NCI-H1436 treated with DMSO at 0.1 percent for 48 hours (cell line): ENCODE measurements around the gene MEPCE.

Experiments used
- DNase-seq: peaks from one replicate; lab custom pipeline; 2025; lab: John Stamatoyannopoulos, UW

The MEPCE gene

GRCh38 chr7:100406767-100407166 is 22.9 kb upstream of the MEPCE start:
- no peak for DNase-seq

GRCh38 chr7:100407285-100408180 is 22.1 kb upstream of the MEPCE start:
- no peak for DNase-seq

GRCh38 chr7:100411101-100411500 is 18.5 kb upstream of the MEPCE start:
- DNase-seq = no peak

DNA sequence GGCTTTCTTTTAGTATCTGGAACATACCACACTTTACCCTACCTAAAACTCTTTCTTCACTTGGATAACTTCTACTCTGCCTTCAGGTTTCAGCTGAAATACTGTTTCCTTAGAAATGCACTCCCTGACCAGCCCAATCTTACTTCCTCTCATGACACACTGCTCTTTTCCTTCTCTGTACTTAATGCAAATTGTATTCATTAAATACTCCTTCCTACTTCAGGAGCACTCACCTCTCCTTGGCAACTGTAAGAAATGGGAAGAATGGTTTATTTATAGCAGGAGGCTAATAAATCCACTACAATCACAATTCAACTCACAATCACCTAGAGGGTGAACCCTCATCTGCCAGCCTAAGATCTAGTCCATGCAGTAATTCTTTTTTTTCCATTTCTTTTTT is 16.3 kb upstream of the MEPCE start:
- no peak for DNase-seq

DNA sequence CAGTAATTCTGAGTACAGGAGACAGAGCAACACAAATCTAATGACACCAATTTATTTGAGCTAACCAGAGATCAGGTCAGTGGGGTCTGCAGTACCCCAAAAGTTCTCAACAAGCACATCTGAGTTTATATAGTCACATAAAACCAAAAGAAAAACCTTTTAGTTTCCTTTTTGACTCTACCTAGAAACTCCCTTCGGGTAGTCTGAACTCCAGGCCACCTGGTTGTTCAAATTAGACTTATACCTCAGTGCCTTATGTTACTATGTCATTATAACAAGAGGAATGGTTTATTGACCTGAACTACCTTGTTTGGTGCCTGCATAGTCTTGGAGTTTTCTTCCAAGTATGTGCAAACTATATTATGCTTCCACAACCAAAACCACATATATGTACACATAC is 15.7 kb upstream of the MEPCE start:
- DNase-seq = no peak

DNA sequence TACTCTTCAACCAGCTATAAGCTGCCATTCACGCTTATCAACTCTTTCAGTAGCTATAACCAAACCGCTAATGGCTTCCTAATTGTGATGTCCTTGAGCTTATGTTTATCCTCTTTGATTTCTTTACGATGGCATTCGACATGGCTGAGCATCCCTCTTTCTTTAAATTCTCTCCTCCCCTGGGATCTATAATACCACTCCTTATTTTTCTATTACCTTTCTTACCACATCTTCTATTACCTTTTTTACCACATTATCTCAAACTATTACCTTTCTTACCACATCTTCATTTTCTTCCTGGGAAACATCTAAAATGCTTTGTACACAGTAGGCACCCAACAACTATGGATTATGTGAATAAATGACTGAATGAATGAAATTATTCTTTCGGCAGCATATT is 14.2 kb upstream of the MEPCE start:
- DNase-seq = no peak

GRCh38 chr7:100418930-100419659 is 10.5 kb upstream of the MEPCE start:
- DNase-seq = no peak

- DNase-seq = no peak
These were observed 9.9 kb upstream of the MEPCE start for GRCh38 chr7:100419660-100420226.

DNA sequence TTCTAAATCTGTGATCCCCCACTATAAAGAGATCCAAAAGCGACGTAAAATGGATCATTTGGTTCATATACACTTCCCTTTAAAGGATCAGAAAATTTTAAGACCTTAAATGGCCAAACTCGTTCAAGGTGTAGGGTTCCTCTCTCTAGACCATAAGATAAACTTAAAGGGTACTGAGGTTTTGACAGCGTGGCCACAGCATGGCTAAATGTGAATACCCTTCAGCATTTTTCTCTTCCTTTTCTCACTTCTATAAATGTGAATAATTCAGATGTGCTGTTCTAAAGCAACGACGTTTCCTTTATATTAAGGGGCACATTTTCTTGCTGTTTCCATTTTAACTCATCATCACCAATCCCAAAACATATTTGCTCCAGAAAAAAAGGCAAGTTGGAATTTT is 6.3 kb upstream of the MEPCE start:
- no peak for DNase-seq

GRCh38 chr7:100425347-100425746 is 4.3 kb upstream of the MEPCE start:
- DNase-seq = no peak

GRCh38 chr7:100426516-100426915 is 3.1 kb upstream of the MEPCE start:
- DNase-seq = no peak

- DNase-seq = no peak
These were observed 1.9 kb upstream of the MEPCE start for GRCh38 chr7:100427762-100428198.

DNA sequence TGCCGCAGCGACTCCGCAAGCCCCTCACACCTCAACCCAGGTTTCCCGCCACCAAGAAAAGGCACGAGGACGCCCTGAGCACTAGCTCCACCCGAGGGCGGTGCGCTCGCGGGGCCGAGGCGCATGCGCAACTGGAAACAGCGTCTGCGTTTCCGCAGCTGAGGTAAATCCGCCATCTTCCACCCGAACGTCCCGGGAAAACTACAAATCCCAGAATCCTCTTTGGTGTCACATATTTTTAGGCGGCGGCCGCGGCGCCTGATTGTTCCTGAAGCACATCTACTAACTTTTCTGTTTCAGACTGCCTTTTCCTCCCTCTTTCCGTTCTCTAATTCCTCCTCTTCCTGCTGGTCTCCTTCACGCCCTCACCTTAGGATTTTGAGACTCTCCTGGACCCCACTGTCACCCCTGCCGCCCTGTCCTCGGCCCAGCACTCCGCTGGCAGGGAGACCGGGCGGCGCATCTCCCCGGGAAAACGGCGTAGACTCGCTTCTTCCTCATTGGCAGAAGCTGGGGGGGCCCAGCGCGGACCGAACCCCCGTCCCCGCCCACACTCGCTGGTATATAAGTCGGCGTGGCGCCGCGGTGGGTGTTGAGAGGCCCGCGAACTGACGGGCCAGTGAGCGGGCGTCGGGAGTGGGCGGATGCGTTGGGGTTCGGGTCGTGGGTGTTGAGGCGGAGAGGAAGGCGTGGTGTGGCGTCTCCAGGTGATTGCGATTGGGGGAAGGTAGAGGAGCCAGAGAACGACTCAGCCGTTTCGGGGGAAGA is 1.2 kb upstream of the MEPCE start, which contains the start of gene ZCWPW1:
Gene ZCWPW1 (minus strand): TSS at position 505 of the 768 bp plus-strand sequence. CDS start 8,054 bp downstream, outside the sequence.
- DNase-seq = peak; percentile 82

DNA sequence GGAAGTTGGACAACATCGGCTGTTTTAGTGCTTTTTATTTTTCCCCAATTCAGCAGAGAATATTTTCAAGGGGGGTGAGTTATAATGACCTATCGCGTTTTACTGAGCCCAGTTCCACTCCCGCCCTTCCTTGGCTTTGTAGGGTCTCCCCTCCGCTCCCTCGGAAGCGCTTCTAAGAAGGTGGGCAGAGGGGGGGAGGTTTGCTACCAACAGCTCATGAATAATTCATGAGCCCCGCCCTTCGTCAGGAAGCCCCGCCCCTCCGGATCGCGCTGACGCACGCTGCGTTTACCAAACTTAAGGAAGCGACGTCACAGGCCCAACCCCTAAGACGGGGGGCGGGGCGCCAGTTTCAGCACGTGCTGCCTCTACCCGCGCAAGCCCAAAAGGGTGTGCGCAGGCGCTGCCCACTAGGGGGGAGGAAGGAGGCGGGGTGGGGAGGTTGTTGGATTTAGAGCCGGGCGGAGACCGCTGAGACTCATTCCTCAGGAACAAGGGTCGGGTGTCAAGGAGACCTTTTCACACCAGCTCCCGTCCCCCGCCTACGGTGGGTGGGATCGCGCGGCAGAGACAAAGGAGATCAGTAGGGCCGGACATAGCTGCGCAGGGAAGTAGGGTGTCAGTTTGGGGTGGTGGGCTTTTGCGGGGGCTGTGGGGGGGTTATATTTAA is 529 bp upstream of the MEPCE start:
- DNase-seq = peak; percentile 96

DNA sequence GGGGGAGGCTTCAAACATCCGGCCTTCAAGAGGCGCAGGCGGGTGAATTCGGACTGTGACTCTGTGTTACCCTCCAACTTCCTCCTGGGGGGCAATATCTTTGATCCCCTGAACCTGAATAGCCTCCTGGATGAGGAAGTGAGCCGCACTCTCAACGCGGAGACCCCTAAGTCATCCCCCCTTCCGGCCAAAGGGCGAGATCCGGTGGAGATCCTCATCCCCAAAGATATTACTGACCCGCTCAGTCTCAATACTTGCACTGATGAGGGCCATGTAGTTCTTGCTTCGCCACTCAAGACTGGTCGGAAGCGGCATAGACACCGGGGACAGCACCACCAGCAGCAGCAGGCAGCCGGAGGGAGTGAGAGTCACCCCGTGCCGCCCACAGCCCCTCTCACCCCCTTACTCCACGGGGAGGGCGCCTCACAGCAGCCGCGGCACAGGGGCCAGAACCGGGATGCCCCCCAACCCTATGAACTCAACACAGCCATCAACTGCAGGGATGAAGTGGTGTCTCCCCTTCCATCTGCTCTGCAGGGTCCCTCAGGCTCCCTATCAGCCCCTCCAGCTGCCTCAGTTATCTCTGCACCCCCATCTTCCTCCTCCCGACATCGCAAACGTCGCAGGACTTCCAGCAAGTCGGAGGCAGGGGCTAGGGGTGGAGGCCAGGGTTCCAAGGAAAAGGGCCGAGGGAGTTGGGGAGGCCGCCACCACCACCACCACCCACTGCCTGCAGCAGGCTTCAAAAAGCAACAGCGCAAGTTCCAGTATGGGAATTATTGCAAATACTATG is 1.1 kb downstream of the MEPCE start:
- DNase-seq = no peak

GRCh38 chr7:100431286-100431735 is 1.7 kb downstream of the MEPCE start:
- DNase-seq = no peak

- no peak for DNase-seq
These were observed 2.4 kb downstream of the MEPCE start for GRCh38 chr7:100432053-100432452.

DNA sequence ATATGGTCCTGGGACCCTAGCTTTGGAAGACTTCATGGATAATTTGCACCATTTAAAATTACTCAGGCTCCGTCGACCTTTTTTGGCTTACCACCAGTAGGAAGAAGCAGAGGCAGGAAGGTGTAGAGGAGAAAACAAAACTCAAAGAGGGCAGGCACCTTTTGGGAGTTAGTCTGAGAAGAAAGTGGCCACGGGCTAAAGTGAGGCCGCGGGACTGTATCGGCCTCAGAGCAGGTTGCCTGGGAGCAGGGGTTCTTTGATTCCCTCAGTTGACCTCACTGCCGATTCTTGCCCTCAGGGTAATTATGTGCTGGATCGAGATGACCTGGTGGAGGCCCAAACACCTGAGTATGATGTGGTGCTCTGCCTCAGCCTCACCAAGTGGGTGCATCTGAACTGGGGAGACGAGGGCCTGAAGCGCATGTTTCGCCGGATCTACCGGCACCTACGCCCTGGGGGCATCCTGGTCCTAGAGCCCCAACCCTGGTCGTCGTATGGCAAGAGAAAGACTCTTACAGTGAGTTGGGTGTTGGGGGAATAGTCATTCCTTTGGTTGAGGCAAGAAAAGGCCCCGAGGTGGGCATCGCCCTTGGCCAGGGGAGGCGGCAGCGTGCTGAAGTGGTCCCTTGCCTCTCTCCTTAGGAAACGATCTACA is 3.1 kb downstream of the MEPCE start:
- no peak for DNase-seq

DNA sequence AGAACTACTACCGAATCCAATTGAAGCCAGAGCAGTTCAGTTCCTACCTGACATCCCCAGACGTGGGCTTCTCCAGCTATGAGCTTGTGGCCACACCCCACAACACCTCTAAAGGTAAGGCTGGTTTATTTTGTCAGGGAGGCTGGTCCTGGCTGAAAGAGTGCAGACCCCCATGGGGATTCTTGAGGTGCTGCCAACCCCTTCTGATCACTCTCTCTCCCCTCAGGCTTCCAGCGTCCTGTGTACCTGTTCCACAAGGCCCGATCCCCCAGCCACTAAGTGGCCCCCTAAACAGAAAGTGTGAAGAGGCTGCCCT is 3.6 kb downstream of the MEPCE start:
- no peak for DNase-seq
